ENCODE results near the gene RTN4R. TPM values are rescaled to one million over a fixed set of nuclear protein-coding genes. Genes with fewer than 3 reads are reported as not detected.

The RTN4R gene
- total and polyA plus RNA-seq, 2 of the 13 experiments (the other 11 are each of a cell fraction or from before 2014, with no cell fraction given): 0.22 to 0.77 TPM

GRCh38 chr22:20238536-20238900 is 29.6 kb downstream of the RTN4R start (continued):
- TF ChIP-seq ZBTB8A (CRISPR knock-in tag; IDR thresholded peaks at IDR 0.05; ENCODE audit: borderline replicate concordance, low read depth) (no peak), MTA3 (CRISPR knock-in tag; IDR thresholded peaks at IDR 0.05) (no peak), ARHGAP35 (CRISPR knock-in tag; IDR thresholded peaks at IDR 0.05; ENCODE audit: borderline replicate concordance) (no peak), ZNF546 (CRISPR knock-in tag; conservative IDR thresholded peaks at IDR 0.05) (no peak), DNMT1 (CRISPR knock-in tag; IDR thresholded peaks at IDR 0.05) (no peak), AHR (CRISPR knock-in tag; IDR thresholded peaks at IDR 0.05) (no peak), LBX2 (CRISPR knock-in tag; IDR thresholded peaks at IDR 0.05; ENCODE audit: borderline replicate concordance) (no peak), KDM4B (CRISPR knock-in tag; IDR thresholded peaks at IDR 0.05) (no peak), EEA1 (CRISPR knock-in tag; IDR thresholded peaks at IDR 0.05; ENCODE audit: borderline replicate concordance) (no peak), MZF1 (CRISPR knock-in tag; IDR thresholded peaks at IDR 0.05; ENCODE audit: borderline replicate concordance) (no peak), IRF1 (CRISPR knock-in tag; IDR thresholded peaks at IDR 0.05; ENCODE audit: low read depth) (no peak), ZFX (CRISPR knock-in tag; IDR thresholded peaks at IDR 0.05; ENCODE audit: low read depth) (peak; percentile 62), SMAD3 (CRISPR knock-in tag; IDR thresholded peaks at IDR 0.05) (no peak), BRF2 (CRISPR knock-in tag; IDR thresholded peaks at IDR 0.05) (no peak), SNAI1 (CRISPR knock-in tag; IDR thresholded peaks at IDR 0.05; ENCODE audit: borderline replicate concordance) (no peak), ATF2 (CRISPR knock-in tag; IDR thresholded peaks at IDR 0.05) (no peak), ZNF230 (CRISPR knock-in tag; IDR thresholded peaks at IDR 0.05) (no peak), HDAC1 (CRISPR knock-in tag; IDR thresholded peaks at IDR 0.05) (peak; percentile 25; the same call in 1 of the 2 replicates), SSRP1 (CRISPR knock-in tag; IDR thresholded peaks at IDR 0.05) (no peak), ZBED4 (CRISPR knock-in tag; IDR thresholded peaks at IDR 0.05; ENCODE audit: borderline replicate concordance) (no peak), FOXO4 (CRISPR knock-in tag; conservative IDR thresholded peaks at IDR 0.05) (no peak), ZNF136 (CRISPR knock-in tag; IDR thresholded peaks at IDR 0.05; ENCODE audit: low read depth) (no peak)

Measured in HepG2 (cell line).